HEK293T (cell line): ENCODE data around the gene ANKRD16.

Experiments
- CTCF ChIA-PET: fragments of 350-600 bp; formaldehyde crosslinking; extraction: SDS; loops from one replicate; lab custom pipeline; 2021; ENCODE audit warnings: antibody characterized with exemption, inconsistent platforms; lab: Yijun Ruan, JAX
- POLR2A ChIA-PET: fragments of 350-600 bp; formaldehyde crosslinking; extraction: SDS; loops from one replicate; lab custom pipeline; 2020; ENCODE audit warnings: antibody characterized with exemption, inconsistent platforms; lab: Yijun Ruan, JAX
- DNase-seq: peaks from one replicate; pipeline ENCODE4 v3.0.0; 2012; ENCODE audit warnings: mixed read lengths; ENCODE audit errors: extremely low spot score
- ARNT ChIP-seq: fragments of 450-650 bp; IDR thresholded peaks from 2 replicates; pipeline ENCODE4 v1.6.1; 2017; ENCODE audit warnings: mild to moderate bottlenecking
- BHLHE40 ChIP-seq: fragments of 450-650 bp; IDR thresholded peaks from 2 replicates; pipeline ENCODE4 v1.6.1; 2016; ENCODE audit warnings: mild to moderate bottlenecking, moderate library complexity, borderline replicate concordance
- CTBP1 ChIP-seq: fragments of 450-650 bp; IDR thresholded peaks from 2 replicates; pipeline ENCODE4 v1.6.1; 2016; ENCODE audit warnings: borderline replicate concordance
- ELF4 ChIP-seq: fragments of 450-650 bp; IDR thresholded peaks from 2 replicates; pipeline ENCODE4 v1.6.1; 2017; ENCODE audit warnings: antibody characterized with exemption
- FOXK2 ChIP-seq: fragments of 450-650 bp; IDR thresholded peaks from 2 replicates; pipeline ENCODE4 v1.6.1; 2016; ENCODE audit warnings: mild to moderate bottlenecking
- FOXM1 ChIP-seq: fragments of 450-650 bp; IDR thresholded peaks from 2 replicates; pipeline ENCODE4 v1.6.1; 2017; ENCODE audit warnings: mild to moderate bottlenecking, borderline replicate concordance
- HDGF ChIP-seq: fragments of 450-650 bp; IDR thresholded peaks from 2 replicates; pipeline ENCODE4 v1.6.1; 2017; ENCODE audit warnings: antibody characterized with exemption, borderline replicate concordance
- L3MBTL2 ChIP-seq: fragments of 450-650 bp; conservative IDR thresholded peaks from 2 replicates; pipeline ENCODE4 v1.6.1; 2016; ENCODE audit warnings: mild to moderate bottlenecking
- LEF1 ChIP-seq: fragments of 450-650 bp; IDR thresholded peaks from 2 replicates; pipeline ENCODE4 v1.6.1; 2017; ENCODE audit warnings: mild to moderate bottlenecking, borderline replicate concordance
- NFRKB ChIP-seq: fragments of 450-650 bp; IDR thresholded peaks from 2 replicates; pipeline ENCODE4 v1.6.1; 2016; ENCODE audit warnings: mild to moderate bottlenecking, moderate library complexity
- PKNOX1 ChIP-seq: fragments of 450-650 bp; IDR thresholded peaks from 2 replicates; pipeline ENCODE4 v1.6.1; 2016
- SP1 ChIP-seq: fragments of 450-650 bp; IDR thresholded peaks from 2 replicates; pipeline ENCODE4 v1.6.1; 2017
- SUZ12 ChIP-seq: fragments of 450-650 bp; IDR thresholded peaks from 2 replicates; pipeline ENCODE4 v1.6.1; 2016; ENCODE audit warnings: mild to moderate bottlenecking
- TARDBP ChIP-seq: fragments of 450-650 bp; IDR thresholded peaks from 2 replicates; pipeline ENCODE4 v1.6.1; 2016
- ZNF384 ChIP-seq: fragments of 450-650 bp; IDR thresholded peaks from 2 replicates; pipeline ENCODE4 v1.6.1; 2016

Gene ANKRD16

GRCh38 chr10:5816170-5816569 lies 73.5 kb downstream of the ANKRD16 start:
- POLR2A ChIA-PET = no interaction called here
- DNase-seq = no peak
- TF ChIP-seq TARDBP = no peak
- TF ChIP-seq ARNT = no peak
- no peak for TF ChIP-seq FOXK2
- no peak for TF ChIP-seq ZNF384
- no peak for TF ChIP-seq SUZ12
- TF ChIP-seq NFRKB = no peak
- no peak for TF ChIP-seq CTBP1
- no peak for TF ChIP-seq L3MBTL2
- TF ChIP-seq FOXM1 = no peak
- CTCF ChIA-PET = no interaction called here

GRCh38 chr10:5814110-5815107 lies 75.3 kb downstream of the ANKRD16 start:
- ChIA-PET POLR2A (interaction anchor here (0.7 to 2.8 kb wide), 15 partner anchors 8 to 964 kb away, joined by 3 to 19 read pairs (median 5); partner anchors contain the start of genes ANKRD16 and FBH1), CTCF (no interaction called here)
- TF ChIP-seq LEF1 (no peak), FOXM1 (no peak), L3MBTL2 (peak; percentile 86)
- DNase-seq = no peak

GRCh38 chr10:5813341-5814109 lies 76.2 kb downstream of the ANKRD16 start, which contains the start of gene GDI2:
TSS of gene GDI2 (minus strand) at chr10:5813434. CDS start at chr10:5813258, 176 bp downstream.
- CTCF ChIA-PET = interaction anchor here (0.9 kb wide), 1 partner anchor 77 kb away, joined by 4 read pairs; the partner anchor contains the start of genes ANKRD16 and FBH1
- POLR2A ChIA-PET = interaction anchor here (0.6 to 2.8 kb wide), 29 partner anchors 9 to 965 kb away, joined by 3 to 19 read pairs (median 3); partner anchors contain the start of genes ANKRD16 and FBH1
- TF ChIP-seq L3MBTL2 (peak; percentile 96), ZNF384 (peak; percentile 92), NFRKB (peak; percentile 71; the same call in 1 of the 2 replicates), LEF1 (no peak), FOXM1 (no peak), PKNOX1 (peak; percentile 99), ELF4 (peak; percentile 69)
- peak; percentile 98 for DNase-seq

GRCh38 chr10:5813091-5813340 lies 76.7 kb downstream of the ANKRD16 start:
- DNase-seq = no peak
- no peak for TF ChIP-seq PKNOX1
- TF ChIP-seq ARNT = no peak
- no peak for TF ChIP-seq FOXM1
- TF ChIP-seq ZNF384 = no peak
- no peak for TF ChIP-seq L3MBTL2
- no peak for TF ChIP-seq HDGF
- no peak for TF ChIP-seq SP1
- TF ChIP-seq ELF4 = no peak
- TF ChIP-seq CTBP1 = no peak
- TF ChIP-seq TARDBP = no peak
- no peak for TF ChIP-seq LEF1
- TF ChIP-seq BHLHE40 = no peak
- ChIA-PET CTCF (interaction anchor here (0.9 kb wide), 1 partner anchor 77 kb away, joined by 4 read pairs; the partner anchor contains the start of genes ANKRD16 and FBH1), POLR2A (interaction anchor here (0.6 to 2.8 kb wide), 23 partner anchors 9 to 134 kb away, joined by 3 to 19 read pairs (median 3); partner anchors contain the start of genes ANKRD16 and FBH1)

- DNase-seq = peak; percentile 43
- TF ChIP-seq ZNF384 (0 out of 2 replicates have a peak, but pooled peaks have one; percentile 12), PKNOX1 (0 out of 2 replicates have a peak, but pooled peaks have one; percentile 4), FOXM1 (no peak), L3MBTL2 (peak; percentile 53; the same call in 1 of the 2 replicates), NFRKB (no peak)
- ChIA-PET CTCF (interaction anchor here (0.9 kb wide), 1 partner anchor 78 kb away, joined by 4 read pairs; the partner anchor contains the start of genes ANKRD16 and FBH1), POLR2A (interaction anchor here (0.8 to 2.2 kb wide), 10 partner anchors 8 to 135 kb away, joined by 3 to 19 read pairs (median 4); partner anchors contain the start of genes ANKRD16 and FBH1)
Observed at GRCh38 chr10:5812283-5813090, 77.2 kb downstream of the ANKRD16 start.
